Activated naive CD8-positive, alpha-beta T cell treated with anti-CD3 and anti-CD28 coated beads for 36 hours (primary cell): Measurements from ENCODE around the gene BORCS5. TPM values are rescaled to one million over a fixed set of nuclear protein-coding genes. Genes with fewer than 3 reads are reported as not detected.

ENCODE experiments used
- DNase-seq: peaks from one replicate; pipeline ENCODE4 v3.0.0; 2021
- H3K27ac Mint-ChIP-seq: one replicate; pipeline ENCODE4 v1.8.0; 2022; ENCODE audit warnings: mild to moderate bottlenecking, moderate library complexity, mixed read lengths
- H3K27me3 Mint-ChIP-seq: one replicate; pipeline ENCODE4 v1.8.0; 2022; ENCODE audit warnings: mild to moderate bottlenecking, mixed read lengths
- H3K36me3 Mint-ChIP-seq: one replicate; pipeline ENCODE4 v1.8.0; 2021; ENCODE audit warnings: mild to moderate bottlenecking, mixed read lengths
- H3K4me1 Mint-ChIP-seq: one replicate; pipeline ENCODE4 v1.8.0; 2021; ENCODE audit warnings: mixed read lengths
- H3K4me3 Mint-ChIP-seq: one replicate; pipeline ENCODE4 v1.8.0; 2022; ENCODE audit warnings: mild to moderate bottlenecking, moderate library complexity, mixed read lengths
- H3K9me3 Mint-ChIP-seq: one replicate; pipeline ENCODE4 v1.8.0; 2022; ENCODE audit warnings: mixed read lengths
- total RNA-seq, 2 experiments: library from RNA; stranded (reverse); gene quantifications; one replicate each; pipeline ENCODE4 v1.2.3, GENCODE V29; 2021

Gene BORCS5
- total RNA-seq, 2 experiments from 2014 or later: 25.5 to 25.8 TPM

- Mint-ChIP-seq H3K9me3 (no peaks in the 10 kb centered on the region), H3K27me3 (no peaks in the 10 kb centered on the region), H3K27ac (no peak overlapping the region), H3K4me3 (no peak overlapping the region), H3K36me3 (peaks cover 39% of the 10 kb centered on the region), H3K4me1 (peaks cover 30% of the 10 kb centered on the region)
- DNase-seq: no peak
Observed at GRCh38 chr12:12367482-12367998, 10.7 kb downstream of the BORCS5 start.

DNA sequence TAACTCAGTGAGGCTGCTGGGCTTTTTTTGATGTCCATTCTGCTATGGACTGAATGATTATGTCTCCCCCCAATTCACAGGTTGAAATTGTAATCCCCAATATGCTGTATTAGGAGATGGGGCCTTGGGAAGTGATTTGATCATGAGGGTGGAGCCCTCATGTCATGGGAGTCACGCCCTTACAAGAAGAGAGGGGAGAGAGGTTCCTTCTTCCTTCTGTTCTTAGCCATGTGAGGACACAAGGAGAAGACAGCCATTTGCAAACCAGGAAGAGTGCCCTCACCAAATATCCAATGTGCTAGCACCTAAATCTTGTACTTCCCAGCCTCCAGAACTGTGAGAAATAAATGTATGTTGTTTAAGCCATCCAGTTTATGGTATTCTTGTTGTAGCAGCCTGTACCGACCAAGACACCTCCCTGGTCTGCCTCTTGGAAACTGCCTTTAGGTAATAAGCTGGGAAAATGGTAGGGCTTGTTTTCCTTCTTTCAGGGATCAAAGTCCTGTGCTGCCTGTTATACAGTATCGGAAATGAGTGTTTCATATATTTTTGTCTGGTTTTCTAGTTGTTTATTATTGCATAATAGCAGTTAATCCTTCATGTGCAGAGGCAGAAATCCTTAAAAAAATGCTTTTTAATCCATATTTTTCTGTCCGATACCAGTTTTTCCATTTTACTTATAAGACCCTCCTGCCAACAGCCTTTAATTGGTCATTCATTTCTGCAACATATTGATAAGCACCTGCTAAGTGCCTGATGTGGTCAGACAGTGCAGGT is 16.3 kb downstream of the BORCS5 start:
- H3K27ac Mint-ChIP-seq: no peak overlapping the region
- no peaks in the 10 kb centered on the region for H3K27me3 Mint-ChIP-seq
- H3K36me3 Mint-ChIP-seq: peaks cover 29% of the 10 kb centered on the region
- no peaks in the 10 kb centered on the region for H3K9me3 Mint-ChIP-seq
- H3K4me3 Mint-ChIP-seq: no peak overlapping the region
- DNase-seq: no peak
- peaks cover 5% of the 10 kb centered on the region for H3K4me1 Mint-ChIP-seq

DNA sequence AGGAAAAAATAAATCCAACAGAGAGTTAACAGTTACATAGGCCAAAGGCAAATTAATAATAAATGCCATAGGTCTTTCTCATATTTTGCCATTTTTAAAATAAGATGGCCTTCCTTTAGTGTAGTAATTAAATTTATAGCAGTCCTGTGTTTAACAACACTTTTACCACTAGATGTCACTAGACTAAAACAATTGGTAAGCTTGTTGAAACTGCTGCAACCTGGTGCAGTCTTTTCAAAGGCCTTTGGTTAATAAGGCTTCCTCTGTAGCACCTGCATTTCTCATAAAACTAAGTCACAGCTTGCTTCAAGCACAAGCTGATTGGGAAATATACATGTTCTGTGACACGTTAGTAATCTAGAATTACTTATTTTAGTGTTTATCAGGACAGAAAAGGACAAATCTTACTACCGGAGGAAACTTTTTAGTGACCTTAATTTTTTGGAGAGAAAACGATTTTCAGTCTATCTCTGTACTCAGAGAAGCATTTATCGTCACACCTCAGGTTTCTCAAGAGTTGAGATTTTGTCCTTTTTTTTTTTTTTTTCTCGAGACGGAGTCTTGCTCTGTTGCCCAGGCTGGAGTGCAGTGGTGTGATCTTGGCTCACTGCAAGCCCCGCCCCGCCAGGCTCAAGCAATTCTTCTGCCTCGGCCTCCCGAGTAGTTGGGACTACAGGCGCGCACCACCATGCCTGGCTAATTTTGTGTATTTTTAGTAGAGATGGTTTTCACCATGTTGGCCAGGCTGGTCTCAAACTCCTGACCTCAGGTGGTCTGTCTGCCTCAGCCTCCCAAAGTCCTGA is 20.0 kb downstream of the BORCS5 start:
- H3K27me3 Mint-ChIP-seq: no peaks in the 10 kb centered on the region

DNA sequence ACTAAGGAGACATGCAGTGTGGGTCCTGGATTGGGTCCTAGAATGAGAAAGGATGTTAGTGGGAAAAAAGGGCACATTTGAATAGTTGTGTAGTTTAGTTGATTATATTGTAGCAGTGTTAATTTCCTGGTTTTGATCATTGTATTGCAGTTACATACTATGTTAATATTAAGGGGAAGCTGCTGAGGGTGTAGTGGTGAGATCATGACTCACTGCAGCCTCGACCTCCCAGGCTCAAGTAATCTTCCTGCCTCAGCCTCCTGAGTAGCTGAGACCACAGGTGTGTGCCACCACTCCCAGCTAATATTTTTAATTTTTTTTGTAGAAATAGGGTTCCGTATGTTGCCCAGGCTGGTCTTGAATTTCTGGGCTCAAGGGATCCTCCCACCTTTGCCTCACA is 21.7 kb downstream of the BORCS5 start:
- no peak overlapping the region for H3K4me3 Mint-ChIP-seq
- H3K36me3 Mint-ChIP-seq: peaks cover 39% of the 10 kb centered on the region
- no peaks in the 10 kb centered on the region for H3K27me3 Mint-ChIP-seq
- H3K9me3 Mint-ChIP-seq: peaks cover 2% of the 10 kb centered on the region
- DNase-seq: no peak
- peak overlapping the region; percentile 6 for H3K27ac Mint-ChIP-seq
- peaks cover 17% of the 10 kb centered on the region for H3K4me1 Mint-ChIP-seq

More for the DNA sequence above, 20.0 kb downstream of the BORCS5 start:
- Mint-ChIP-seq H3K9me3 (no peaks in the 10 kb centered on the region), H3K4me1 (peaks cover 15% of the 10 kb centered on the region), H3K27ac (no peak overlapping the region), H3K36me3 (peaks cover 36% of the 10 kb centered on the region), H3K4me3 (no peak overlapping the region)
- DNase-seq: no peak

DNA sequence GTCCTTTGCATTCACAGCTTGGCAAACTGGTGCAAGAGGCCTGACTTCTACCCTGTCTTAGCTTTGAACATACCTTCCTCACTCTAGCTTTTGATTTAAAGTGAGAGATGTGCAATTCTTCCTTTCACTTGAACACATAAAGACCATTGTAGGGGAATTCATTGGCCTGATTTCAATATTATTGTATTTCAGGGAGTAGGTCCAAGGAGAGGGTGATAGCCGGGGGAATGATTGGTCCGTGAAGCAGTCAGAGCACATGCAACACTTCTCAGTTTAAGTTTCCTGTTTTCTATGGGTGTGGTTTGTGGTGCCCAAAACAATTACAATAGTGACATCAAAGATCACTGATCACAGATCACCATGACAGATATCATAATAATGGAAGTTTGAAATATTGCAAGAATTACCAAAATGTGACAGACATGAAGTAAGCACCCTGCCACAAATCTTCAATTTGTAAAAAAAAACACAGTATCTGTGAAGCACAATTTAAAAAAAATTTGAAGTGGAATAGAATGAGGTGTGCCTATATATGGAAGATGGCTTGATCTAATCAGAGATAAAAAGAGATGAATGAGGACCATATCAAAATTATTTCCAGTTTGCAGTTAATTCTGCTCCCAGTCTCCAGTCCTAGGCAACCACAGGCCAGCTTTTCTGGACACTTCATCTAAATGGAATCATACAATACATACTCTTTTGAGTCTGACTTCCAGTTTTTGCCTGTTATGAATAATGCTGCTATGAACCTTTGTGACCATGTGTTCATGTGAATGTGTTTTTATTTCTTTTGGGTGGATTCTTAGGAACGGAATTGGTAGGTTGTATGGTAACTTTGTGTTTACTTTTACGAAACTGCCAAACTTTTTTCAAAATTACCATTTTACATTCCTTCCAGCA is 23.2 kb downstream of the BORCS5 start:
- Mint-ChIP-seq H3K9me3 (peaks cover 3% of the 10 kb centered on the region), H3K4me3 (no peak overlapping the region), H3K27me3 (no peaks in the 10 kb centered on the region), H3K27ac (peak overlapping the region; percentile 71), H3K4me1 (peaks cover 28% of the 10 kb centered on the region), H3K36me3 (peaks cover 48% of the 10 kb centered on the region)
- no peak for DNase-seq

GRCh38 chr12:12380949-12381593 is 24.2 kb downstream of the BORCS5 start:
- DNase-seq: no peak
- Mint-ChIP-seq H3K27ac (no peak overlapping the region), H3K27me3 (no peaks in the 10 kb centered on the region), H3K4me1 (peaks cover 31% of the 10 kb centered on the region), H3K36me3 (peaks cover 55% of the 10 kb centered on the region), H3K4me3 (no peak overlapping the region), H3K9me3 (peaks cover 3% of the 10 kb centered on the region)

DNA sequence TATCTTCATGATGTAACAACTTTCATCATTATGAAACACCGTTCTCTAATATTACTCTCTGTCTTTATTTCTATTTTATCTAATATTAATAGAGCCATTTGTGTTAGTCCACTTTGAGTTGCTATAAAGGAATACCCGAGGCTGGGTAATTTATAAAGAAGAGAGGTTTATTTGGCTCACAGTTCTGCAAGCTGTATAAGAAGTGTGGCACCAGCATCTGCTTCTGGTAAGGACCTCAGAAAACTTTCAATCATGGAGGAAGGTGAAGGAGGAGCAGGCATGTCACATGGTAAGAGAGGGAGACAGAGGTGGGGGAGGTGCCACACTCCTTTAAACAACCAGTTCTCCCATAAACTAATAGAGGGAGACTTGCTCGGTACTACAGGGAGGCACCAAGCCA is 25.1 kb downstream of the BORCS5 start:
- Mint-ChIP-seq H3K4me1 (peaks cover 32% of the 10 kb centered on the region), H3K27ac (no peak overlapping the region), H3K4me3 (no peak overlapping the region), H3K27me3 (no peaks in the 10 kb centered on the region), H3K9me3 (peaks cover 3% of the 10 kb centered on the region), H3K36me3 (peaks cover 56% of the 10 kb centered on the region)
- no peak for DNase-seq

GRCh38 chr12:12384571-12385340 is 27.9 kb downstream of the BORCS5 start:
- Mint-ChIP-seq H3K4me3 (no peak overlapping the region), H3K36me3 (peaks cover 52% of the 10 kb centered on the region), H3K27ac (peak overlapping the region; percentile 81), H3K9me3 (peaks cover 3% of the 10 kb centered on the region), H3K27me3 (no peaks in the 10 kb centered on the region), H3K4me1 (peaks cover 33% of the 10 kb centered on the region)
- peak; percentile 50 for DNase-seq

GRCh38 chr12:12387501-12387900 is 30.6 kb downstream of the BORCS5 start:
- peak overlapping the region; percentile 43 for H3K27ac Mint-ChIP-seq
- no peak overlapping the region for H3K4me3 Mint-ChIP-seq
- H3K4me1 Mint-ChIP-seq: peaks cover 24% of the 10 kb centered on the region
- no peak for DNase-seq
- peaks cover 38% of the 10 kb centered on the region for H3K36me3 Mint-ChIP-seq
- H3K9me3 Mint-ChIP-seq: peaks cover 2% of the 10 kb centered on the region
- no peaks in the 10 kb centered on the region for H3K27me3 Mint-ChIP-seq

DNA sequence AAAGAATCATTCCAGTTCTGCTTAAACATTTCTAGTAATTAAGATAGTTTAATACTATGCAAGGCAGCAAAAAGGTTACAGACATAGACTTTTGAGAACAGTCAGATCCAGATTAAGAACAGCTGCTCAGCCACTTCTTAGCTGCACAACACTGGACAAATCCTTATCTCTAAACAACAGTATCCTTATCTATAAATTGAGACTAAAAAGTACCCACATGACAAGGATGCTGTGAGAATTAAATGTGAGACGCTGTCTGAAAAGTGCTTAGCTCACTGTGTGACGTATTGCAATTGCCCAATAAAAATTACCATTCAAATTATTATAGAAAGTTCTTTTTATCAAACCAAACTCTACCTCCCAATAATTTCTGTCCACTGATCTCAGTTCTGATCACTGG is 35.5 kb downstream of the BORCS5 start:
- peaks cover 3% of the 10 kb centered on the region for H3K4me1 Mint-ChIP-seq
- no peak for DNase-seq
- H3K27me3 Mint-ChIP-seq: no peaks in the 10 kb centered on the region
- H3K4me3 Mint-ChIP-seq: no peak overlapping the region
- no peak overlapping the region for H3K27ac Mint-ChIP-seq
- H3K9me3 Mint-ChIP-seq: no peaks in the 10 kb centered on the region
- H3K36me3 Mint-ChIP-seq: peaks cover 20% of the 10 kb centered on the region

DNA sequence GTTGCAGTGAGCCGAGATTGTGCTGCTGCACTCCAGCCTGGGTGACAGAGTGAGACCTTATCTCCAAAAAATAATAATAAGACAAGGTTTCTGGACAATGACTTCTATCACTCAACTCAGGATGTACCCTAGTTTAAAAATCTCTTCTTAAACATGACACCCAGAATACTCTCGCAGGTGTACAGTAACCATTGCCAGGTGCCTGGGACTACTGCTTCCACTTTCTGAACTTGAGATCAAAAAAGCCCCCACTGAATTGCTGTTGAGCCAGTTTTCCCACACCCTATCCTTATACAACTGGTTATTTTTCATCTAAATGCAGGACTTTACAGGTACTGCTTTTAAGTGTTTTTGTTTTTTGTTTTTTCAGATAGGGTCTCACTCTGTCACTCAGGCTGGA is 36.3 kb downstream of the BORCS5 start:
- peaks cover 1% of the 10 kb centered on the region for H3K4me1 Mint-ChIP-seq
- no peak overlapping the region for H3K4me3 Mint-ChIP-seq
- H3K27ac Mint-ChIP-seq: no peak overlapping the region
- no peaks in the 10 kb centered on the region for H3K9me3 Mint-ChIP-seq
- H3K36me3 Mint-ChIP-seq: peaks cover 20% of the 10 kb centered on the region
- DNase-seq: no peak
- H3K27me3 Mint-ChIP-seq: no peaks in the 10 kb centered on the region

DNA sequence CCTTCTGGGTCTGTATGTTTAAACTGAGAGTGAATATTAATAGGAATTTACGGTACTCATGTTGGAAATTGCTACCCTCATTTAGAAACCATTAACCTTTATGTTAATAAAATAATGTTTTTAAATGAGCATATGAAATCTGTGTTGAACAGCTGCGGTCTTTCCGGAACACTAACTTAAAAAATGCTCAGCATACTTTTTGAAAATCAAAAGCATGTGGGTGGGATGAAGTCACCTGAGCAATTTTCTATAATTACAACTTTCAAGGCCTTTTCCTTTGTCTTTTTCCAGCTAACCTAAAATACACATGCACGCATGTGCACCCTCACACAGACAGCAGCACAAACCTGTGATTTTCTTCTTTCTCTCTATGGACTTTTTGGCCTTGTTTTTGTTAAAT is 39.8 kb downstream of the BORCS5 start:
- Mint-ChIP-seq H3K9me3 (peaks cover 4% of the 10 kb centered on the region), H3K4me3 (no peak overlapping the region), H3K27me3 (no peaks in the 10 kb centered on the region), H3K27ac (no peak overlapping the region), H3K36me3 (peaks cover 25% of the 10 kb centered on the region), H3K4me1 (peaks cover 8% of the 10 kb centered on the region)
- DNase-seq: no peak

- H3K27me3 Mint-ChIP-seq: no peaks in the 10 kb centered on the region
- H3K4me3 Mint-ChIP-seq: no peak overlapping the region
- H3K9me3 Mint-ChIP-seq: peaks cover 6% of the 10 kb centered on the region
- no peak overlapping the region for H3K27ac Mint-ChIP-seq
- peaks cover 8% of the 10 kb centered on the region for H3K4me1 Mint-ChIP-seq
- peaks cover 27% of the 10 kb centered on the region for H3K36me3 Mint-ChIP-seq
- no peak for DNase-seq
Observed at GRCh38 chr12:12397184-12397583, 40.3 kb downstream of the BORCS5 start.
